Gastrocnemius medialis (tissue), 4 donors: ENCODE measurements around the gene WNT9A.

ENCODE experiments used
- POLR2A ChIP-seq, 2 donors: fragments of 450-650 bp; IDR thresholded peaks; one replicate each; pipeline ENCODE4 v1.6.1; 2017; ENCODE audit warnings: antibody characterized with exemption in 2 of 2, mild to moderate bottlenecking in 2 of 2, moderate library complexity in 2 of 2
- TF ChIP-seq, protein P1 (sequence below), 5 experiments: fragments of 450-650 bp in 3 of 5; fragments of 200-600 bp in 2 of 5; sonication (generic) in 2 of 5; IDR thresholded peaks in 4 of 5; conservative IDR thresholded peaks in 1 of 5; 1 replicate in 4 of 5; 2 replicates in 1 of 5; pipeline ENCODE4 v1.5.1; 2016 to 2019; ENCODE audit warnings: antibody characterized with exemption in 5 of 5, mild to moderate bottlenecking in 3 of 5, moderate library complexity in 3 of 5

- TF ChIP-seq, protein P1, sequence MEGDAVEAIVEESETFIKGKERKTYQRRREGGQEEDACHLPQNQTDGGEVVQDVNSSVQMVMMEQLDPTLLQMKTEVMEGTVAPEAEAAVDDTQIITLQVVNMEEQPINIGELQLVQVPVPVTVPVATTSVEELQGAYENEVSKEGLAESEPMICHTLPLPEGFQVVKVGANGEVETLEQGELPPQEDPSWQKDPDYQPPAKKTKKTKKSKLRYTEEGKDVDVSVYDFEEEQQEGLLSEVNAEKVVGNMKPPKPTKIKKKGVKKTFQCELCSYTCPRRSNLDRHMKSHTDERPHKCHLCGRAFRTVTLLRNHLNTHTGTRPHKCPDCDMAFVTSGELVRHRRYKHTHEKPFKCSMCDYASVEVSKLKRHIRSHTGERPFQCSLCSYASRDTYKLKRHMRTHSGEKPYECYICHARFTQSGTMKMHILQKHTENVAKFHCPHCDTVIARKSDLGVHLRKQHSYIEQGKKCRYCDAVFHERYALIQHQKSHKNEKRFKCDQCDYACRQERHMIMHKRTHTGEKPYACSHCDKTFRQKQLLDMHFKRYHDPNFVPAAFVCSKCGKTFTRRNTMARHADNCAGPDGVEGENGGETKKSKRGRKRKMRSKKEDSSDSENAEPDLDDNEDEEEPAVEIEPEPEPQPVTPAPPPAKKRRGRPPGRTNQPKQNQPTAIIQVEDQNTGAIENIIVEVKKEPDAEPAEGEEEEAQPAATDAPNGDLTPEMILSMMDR (IDR thresholded peaks at IDR 0.05 in 4 of 5, conservative IDR thresholded peaks at IDR 0.05 in 1 of 5), result no peak
- no peak for TF ChIP-seq POLR2A (IDR thresholded peaks at IDR 0.05)
Observed at GRCh38 chr1:227947386-227947675, 401 bp downstream of the WNT9A start.
